ENCODE data around the gene OTULIN.

OTULIN gene

DNA sequence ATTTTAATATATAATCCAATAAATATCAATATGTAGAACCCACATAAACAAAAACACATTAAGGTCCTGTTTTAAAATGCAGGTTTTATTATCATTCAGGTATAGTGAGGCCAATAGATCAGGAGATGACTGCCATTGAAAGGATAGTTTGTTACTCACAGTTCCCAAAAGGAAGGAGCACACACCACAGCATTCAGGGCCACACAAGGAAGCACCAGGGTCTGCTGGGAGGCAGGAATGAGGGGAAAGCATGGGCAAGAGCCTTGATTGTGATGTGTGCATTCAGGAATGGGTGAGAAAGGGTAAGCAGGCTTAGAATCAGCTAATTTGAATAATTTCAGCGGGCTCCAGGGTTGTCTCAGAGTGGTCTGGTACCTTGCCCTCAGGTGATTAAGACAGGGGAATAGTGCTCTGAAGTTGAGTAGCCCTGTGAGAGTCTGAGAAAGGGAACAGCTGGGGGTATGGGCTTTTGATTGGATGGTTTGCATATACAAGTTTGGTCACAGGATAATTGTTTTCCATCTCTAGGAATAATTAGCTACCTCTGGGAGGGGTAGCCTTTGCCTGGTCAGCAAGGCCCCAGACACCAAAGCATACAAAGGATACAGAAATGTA is 19.8 kb upstream of the OTULIN start:
- H3K9ac ChIP-seq (ENCODE audit: low read depth, low read length): no peak overlapping the region
- no peak overlapping the region for H3K4me2 ChIP-seq (ENCODE audit: insufficient read depth, low read length)
- H3K27ac ChIP-seq (ENCODE audit: low read length): no peak overlapping the region
- no peaks in the 10 kb centered on the region for H4K20me1 ChIP-seq (ENCODE audit: insufficient read depth, low read length)
- H3K4me3 ChIP-seq (ENCODE audit: low read depth in 1 of 2, low read length in 2 of 2): no peak overlapping the region
- TF ChIP-seq EZH2 (IDR thresholded peaks at IDR 0.05; ENCODE audit: borderline replicate concordance, low read depth, low read length, severe bottlenecking): no peak
- TF ChIP-seq, protein P1, sequence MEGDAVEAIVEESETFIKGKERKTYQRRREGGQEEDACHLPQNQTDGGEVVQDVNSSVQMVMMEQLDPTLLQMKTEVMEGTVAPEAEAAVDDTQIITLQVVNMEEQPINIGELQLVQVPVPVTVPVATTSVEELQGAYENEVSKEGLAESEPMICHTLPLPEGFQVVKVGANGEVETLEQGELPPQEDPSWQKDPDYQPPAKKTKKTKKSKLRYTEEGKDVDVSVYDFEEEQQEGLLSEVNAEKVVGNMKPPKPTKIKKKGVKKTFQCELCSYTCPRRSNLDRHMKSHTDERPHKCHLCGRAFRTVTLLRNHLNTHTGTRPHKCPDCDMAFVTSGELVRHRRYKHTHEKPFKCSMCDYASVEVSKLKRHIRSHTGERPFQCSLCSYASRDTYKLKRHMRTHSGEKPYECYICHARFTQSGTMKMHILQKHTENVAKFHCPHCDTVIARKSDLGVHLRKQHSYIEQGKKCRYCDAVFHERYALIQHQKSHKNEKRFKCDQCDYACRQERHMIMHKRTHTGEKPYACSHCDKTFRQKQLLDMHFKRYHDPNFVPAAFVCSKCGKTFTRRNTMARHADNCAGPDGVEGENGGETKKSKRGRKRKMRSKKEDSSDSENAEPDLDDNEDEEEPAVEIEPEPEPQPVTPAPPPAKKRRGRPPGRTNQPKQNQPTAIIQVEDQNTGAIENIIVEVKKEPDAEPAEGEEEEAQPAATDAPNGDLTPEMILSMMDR (IDR thresholded peaks at IDR 0.05; ENCODE audit: borderline replicate concordance, extremely low read depth, low read length, poor library complexity, severe bottlenecking): no peak
- H3K4me1 ChIP-seq (ENCODE audit: insufficient read depth, low read length): no peaks in the 10 kb centered on the region
- H3K36me3 ChIP-seq (ENCODE audit: insufficient read depth, low read length): no peaks in the 10 kb centered on the region
- no peak overlapping the region for H2AFZ ChIP-seq (ENCODE audit: low read depth, low read length)
- no peaks in the 10 kb centered on the region for H3K9me3 ChIP-seq (ENCODE audit: insufficient read depth, low read length, severe bottlenecking)
- ATAC-seq (ENCODE audit: insufficient read depth, low read depth) (no peak), DNase-seq (no peak)
- H3K27me3 ChIP-seq (ENCODE audit: insufficient read depth, low read length, poor library complexity): peaks cover 3% of the 10 kb centered on the region
- H3K79me2 ChIP-seq (ENCODE audit: insufficient read depth, low read length): no peaks in the 10 kb centered on the region

DNA sequence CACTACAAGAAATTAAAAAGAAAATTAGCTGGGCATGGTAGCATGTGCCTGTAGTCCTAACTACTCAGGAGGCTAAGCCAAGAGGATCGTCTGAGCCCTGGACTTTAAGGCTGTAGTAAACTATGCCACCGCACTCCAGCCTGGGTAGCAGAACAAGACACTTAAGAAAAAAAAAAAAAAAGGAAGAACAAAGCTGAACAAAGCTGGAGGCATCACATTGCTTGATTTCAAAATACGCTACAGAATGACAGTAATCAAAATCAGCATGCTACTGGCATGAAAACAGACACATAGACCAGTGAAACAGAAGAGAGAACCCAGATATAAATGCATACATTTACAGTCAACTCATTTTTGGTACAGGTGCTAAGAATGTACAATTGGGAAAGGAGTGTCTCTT is 14.5 kb upstream of the OTULIN start:
- no peak for ATAC-seq (ENCODE audit: insufficient read depth, low read depth)
- H3K4me1 ChIP-seq (ENCODE audit: insufficient read depth, low read length): no peaks in the 10 kb centered on the region

DNA sequence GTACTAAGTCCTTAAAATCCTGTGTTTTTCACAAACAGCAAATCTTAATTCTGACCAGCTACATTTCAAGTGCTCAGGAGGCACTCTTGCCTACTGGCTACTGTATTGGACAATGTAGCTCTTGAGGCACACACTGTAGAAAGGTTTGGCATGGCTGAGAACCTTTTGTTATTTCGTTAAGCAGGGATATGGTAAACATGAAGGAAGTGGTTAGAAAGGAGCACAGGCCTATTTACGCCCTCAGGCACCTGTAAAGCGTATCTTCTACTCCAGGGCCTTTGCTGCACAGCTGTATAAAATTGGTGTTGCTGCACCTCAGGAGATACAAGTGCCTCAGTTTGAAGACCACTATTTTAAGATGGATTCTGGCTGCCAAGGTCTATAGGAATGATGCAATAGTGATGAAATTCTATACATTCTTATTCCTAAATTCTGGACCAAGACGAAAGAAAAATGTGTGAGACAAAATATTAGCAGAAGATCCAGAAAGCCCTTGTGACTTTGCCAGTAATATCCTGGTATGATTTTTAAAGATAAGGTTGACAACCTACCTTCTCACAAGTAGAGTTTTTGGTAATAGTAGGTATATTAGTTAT is 9.3 kb upstream of the OTULIN start:
- peak; percentile 22 for DNase-seq
- no peaks in the 10 kb centered on the region for H3K9me3 ChIP-seq (ENCODE audit: insufficient read depth, low read length, severe bottlenecking)
- H3K79me2 ChIP-seq (ENCODE audit: insufficient read depth, low read length): no peaks in the 10 kb centered on the region
- H3K36me3 ChIP-seq (ENCODE audit: insufficient read depth, low read length): no peaks in the 10 kb centered on the region
- no peaks in the 10 kb centered on the region; the same call in 1 of the 2 replicates for H4K20me1 ChIP-seq (ENCODE audit: insufficient read depth, low read length)
- TF ChIP-seq EZH2 (IDR thresholded peaks at IDR 0.05; ENCODE audit: borderline replicate concordance, low read depth, low read length, severe bottlenecking): no peak
- TF ChIP-seq, protein P1 (IDR thresholded peaks at IDR 0.05; ENCODE audit: borderline replicate concordance, extremely low read depth, low read length, poor library complexity, severe bottlenecking): no peak
- no peak overlapping the region for H3K27ac ChIP-seq (ENCODE audit: low read length)
- peak; percentile 85 for ATAC-seq (ENCODE audit: insufficient read depth, low read depth)
- peaks cover 4% of the 10 kb centered on the region; the same call in 1 of the 2 replicates for H3K4me1 ChIP-seq (ENCODE audit: insufficient read depth, low read length)
- no peak overlapping the region for H3K4me3 ChIP-seq (ENCODE audit: low read depth in 1 of 2, low read length in 2 of 2)
- H3K4me2 ChIP-seq (ENCODE audit: insufficient read depth, low read length): no peak overlapping the region
- H3K9ac ChIP-seq (ENCODE audit: low read depth, low read length): no peak overlapping the region
- no peaks in the 10 kb centered on the region for H3K27me3 ChIP-seq (ENCODE audit: insufficient read depth, low read length, poor library complexity)
- H2AFZ ChIP-seq (ENCODE audit: low read depth, low read length): no peak overlapping the region

More for the DNA sequence above, 14.5 kb upstream of the OTULIN start:
- Histone ChIP-seq H3K27me3 (ENCODE audit: insufficient read depth, low read length, poor library complexity) (no peaks in the 10 kb centered on the region), H3K27ac (ENCODE audit: low read length) (no peak overlapping the region), H3K4me2 (ENCODE audit: insufficient read depth, low read length) (no peak overlapping the region), H2AFZ (ENCODE audit: low read depth, low read length) (no peak overlapping the region), H3K36me3 (ENCODE audit: insufficient read depth, low read length) (no peaks in the 10 kb centered on the region), H3K79me2 (ENCODE audit: insufficient read depth, low read length) (no peaks in the 10 kb centered on the region), H3K9ac (ENCODE audit: low read depth, low read length) (no peak overlapping the region), H3K4me3 (ENCODE audit: low read depth in 1 of 2, low read length in 2 of 2) (no peak overlapping the region), H3K9me3 (ENCODE audit: insufficient read depth, low read length, severe bottlenecking) (no peaks in the 10 kb centered on the region), H4K20me1 (ENCODE audit: insufficient read depth, low read length) (no peaks in the 10 kb centered on the region; the same call in 1 of the 2 replicates)
- TF ChIP-seq, protein P1 (IDR thresholded peaks at IDR 0.05; ENCODE audit: borderline replicate concordance, extremely low read depth, low read length, poor library complexity, severe bottlenecking): no peak
- no peak for TF ChIP-seq EZH2 (IDR thresholded peaks at IDR 0.05; ENCODE audit: borderline replicate concordance, low read depth, low read length, severe bottlenecking)
- DNase-seq: no peak

Measured in DND-41 (cell line).